ENCODE measurements around the gene SF3B2.

- TF ChIP-seq EZH2 (IDR thresholded peaks at IDR 0.05): no peak
- no peak for TF ChIP-seq POLR2AphosphoS5 (IDR thresholded peaks at IDR 0.05; ENCODE audit: borderline replicate concordance, low read depth, low read length)
These were observed 35.4 kb upstream of the SF3B2 start for GRCh38 chr11:66016793-66017177.

All from SK-N-MC (cell line).